A549 (cell line): ENCODE data around the gene HOXC10.

Source experiments
- POLR2A ChIP-seq: IDR thresholded peaks from 2 replicates; pipeline ENCODE4 v1.6.1; 2012; ENCODE audit warnings: mild to moderate bottlenecking, low read length
- TF ChIP-seq, protein P1 (sequence below): fragments of >200 bp; sonication (Bioruptor Twin); formaldehyde crosslinking; IDR thresholded peaks from 3 replicates; pipeline ENCODE4 v1.5.1; 2016

DNA sequence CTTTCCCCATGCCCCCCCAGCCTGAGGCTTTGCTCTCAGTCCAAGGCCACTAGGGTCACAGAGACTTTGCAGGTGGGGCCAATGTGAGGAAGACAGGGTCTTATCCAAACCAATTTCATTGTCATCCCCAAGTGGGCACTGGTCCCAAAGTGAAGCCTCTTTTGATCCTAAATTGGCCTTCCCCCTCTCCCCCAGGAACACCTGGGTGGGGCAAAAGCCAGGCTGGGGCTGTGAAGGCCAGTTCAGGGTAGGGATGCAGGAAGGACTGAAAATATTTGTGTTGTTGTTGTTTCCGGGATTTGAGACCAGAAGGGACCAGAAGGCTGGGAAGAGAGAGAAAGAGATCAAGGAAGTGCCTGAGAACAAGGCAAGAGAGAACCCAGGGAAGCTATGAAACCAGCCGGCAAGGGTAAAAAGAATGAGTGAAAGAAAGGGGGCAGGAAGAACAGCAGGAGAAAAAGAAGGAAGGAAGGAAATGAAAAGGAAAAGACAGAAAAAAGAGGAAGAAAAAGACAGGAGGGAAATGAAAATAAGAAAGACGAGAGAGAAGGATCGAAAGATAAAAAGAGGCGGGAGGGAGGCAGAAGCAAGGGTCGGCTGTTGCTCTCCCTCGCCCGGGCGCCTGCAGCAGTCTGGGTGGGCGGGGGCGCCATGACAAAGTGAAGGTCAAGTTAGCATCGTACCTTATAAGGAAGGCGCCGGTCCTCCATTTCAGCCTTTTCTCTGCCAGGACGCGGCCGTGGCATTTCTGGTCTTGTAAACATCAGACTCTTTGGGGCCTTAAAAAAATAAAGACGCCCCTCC is 19.5 kb upstream of the HOXC10 start:
- no peak for TF ChIP-seq POLR2A
- TF ChIP-seq, protein P1, sequence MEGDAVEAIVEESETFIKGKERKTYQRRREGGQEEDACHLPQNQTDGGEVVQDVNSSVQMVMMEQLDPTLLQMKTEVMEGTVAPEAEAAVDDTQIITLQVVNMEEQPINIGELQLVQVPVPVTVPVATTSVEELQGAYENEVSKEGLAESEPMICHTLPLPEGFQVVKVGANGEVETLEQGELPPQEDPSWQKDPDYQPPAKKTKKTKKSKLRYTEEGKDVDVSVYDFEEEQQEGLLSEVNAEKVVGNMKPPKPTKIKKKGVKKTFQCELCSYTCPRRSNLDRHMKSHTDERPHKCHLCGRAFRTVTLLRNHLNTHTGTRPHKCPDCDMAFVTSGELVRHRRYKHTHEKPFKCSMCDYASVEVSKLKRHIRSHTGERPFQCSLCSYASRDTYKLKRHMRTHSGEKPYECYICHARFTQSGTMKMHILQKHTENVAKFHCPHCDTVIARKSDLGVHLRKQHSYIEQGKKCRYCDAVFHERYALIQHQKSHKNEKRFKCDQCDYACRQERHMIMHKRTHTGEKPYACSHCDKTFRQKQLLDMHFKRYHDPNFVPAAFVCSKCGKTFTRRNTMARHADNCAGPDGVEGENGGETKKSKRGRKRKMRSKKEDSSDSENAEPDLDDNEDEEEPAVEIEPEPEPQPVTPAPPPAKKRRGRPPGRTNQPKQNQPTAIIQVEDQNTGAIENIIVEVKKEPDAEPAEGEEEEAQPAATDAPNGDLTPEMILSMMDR: no peak
